Fibroblast of pulmonary artery (primary cell): Measurements from ENCODE around the gene HAP1.
A peak's percentile ranks its signal among the peaks of the same experiment; 100 is the strongest.
"Not testable (repeated sequence)": the region's sequence is repeated elsewhere in the genome, so short reads cannot be mapped to it uniquely, and the experiment has no call there.

Experiments
- DNase-seq: peaks from one replicate; pipeline ENCODE4 v3.0.0-alpha.2; 2010; ENCODE audit warnings: low read depth
- H3K4me3 ChIP-seq: replicated peaks from 2 replicates; pipeline ENCODE4 v1.5.1; 2011; ENCODE audit warnings: low read depth, mild to moderate bottlenecking, control low read depth, low read length, moderate library complexity
- TF ChIP-seq, protein P1 (sequence below): IDR thresholded peaks from 2 replicates; pipeline ENCODE4 v1.5.1; 2011; ENCODE audit warnings: mild to moderate bottlenecking, control low read depth, low read length, inconsistent platforms; ENCODE audit errors: missing control alignments

The HAP1 gene

GRCh38 chr17:41691031-41691777 lies 43.2 kb downstream of the HAP1 start:
- H3K4me3 ChIP-seq = peak overlapping the region; percentile 82
- TF ChIP-seq, protein P1, sequence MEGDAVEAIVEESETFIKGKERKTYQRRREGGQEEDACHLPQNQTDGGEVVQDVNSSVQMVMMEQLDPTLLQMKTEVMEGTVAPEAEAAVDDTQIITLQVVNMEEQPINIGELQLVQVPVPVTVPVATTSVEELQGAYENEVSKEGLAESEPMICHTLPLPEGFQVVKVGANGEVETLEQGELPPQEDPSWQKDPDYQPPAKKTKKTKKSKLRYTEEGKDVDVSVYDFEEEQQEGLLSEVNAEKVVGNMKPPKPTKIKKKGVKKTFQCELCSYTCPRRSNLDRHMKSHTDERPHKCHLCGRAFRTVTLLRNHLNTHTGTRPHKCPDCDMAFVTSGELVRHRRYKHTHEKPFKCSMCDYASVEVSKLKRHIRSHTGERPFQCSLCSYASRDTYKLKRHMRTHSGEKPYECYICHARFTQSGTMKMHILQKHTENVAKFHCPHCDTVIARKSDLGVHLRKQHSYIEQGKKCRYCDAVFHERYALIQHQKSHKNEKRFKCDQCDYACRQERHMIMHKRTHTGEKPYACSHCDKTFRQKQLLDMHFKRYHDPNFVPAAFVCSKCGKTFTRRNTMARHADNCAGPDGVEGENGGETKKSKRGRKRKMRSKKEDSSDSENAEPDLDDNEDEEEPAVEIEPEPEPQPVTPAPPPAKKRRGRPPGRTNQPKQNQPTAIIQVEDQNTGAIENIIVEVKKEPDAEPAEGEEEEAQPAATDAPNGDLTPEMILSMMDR = no peak
- DNase-seq = peak; percentile 16

DNA sequence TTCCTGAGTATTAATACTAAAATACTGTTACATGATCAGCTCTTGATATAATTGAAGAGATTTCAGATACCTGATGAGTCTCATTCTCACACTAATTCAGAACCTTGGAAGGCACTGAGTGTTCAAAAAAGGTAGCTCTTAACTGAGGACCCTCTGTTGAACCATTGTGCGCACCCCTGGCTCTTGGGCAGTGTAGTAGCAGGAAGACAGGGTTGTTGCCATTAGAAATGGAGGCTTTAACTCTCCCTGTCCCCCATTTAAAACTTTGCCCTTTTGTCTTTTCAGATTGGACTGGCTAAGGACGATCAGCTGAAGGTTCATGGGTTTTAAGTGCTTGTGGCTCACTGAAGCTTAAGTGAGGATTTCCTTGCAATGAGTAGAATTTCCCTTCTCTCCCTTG lies 43.9 kb downstream of the HAP1 start:
- TF ChIP-seq, protein P1 = no peak
- DNase-seq = no peak
- peak overlapping the region; percentile 82 for H3K4me3 ChIP-seq

- TF ChIP-seq, protein P1 = peak; percentile 67
- peak overlapping the region; percentile 82 for H3K4me3 ChIP-seq
- peak; percentile 79 for DNase-seq
Measured at GRCh38 chr17:41689497-41690299, 44.7 kb downstream of the HAP1 start.

DNA sequence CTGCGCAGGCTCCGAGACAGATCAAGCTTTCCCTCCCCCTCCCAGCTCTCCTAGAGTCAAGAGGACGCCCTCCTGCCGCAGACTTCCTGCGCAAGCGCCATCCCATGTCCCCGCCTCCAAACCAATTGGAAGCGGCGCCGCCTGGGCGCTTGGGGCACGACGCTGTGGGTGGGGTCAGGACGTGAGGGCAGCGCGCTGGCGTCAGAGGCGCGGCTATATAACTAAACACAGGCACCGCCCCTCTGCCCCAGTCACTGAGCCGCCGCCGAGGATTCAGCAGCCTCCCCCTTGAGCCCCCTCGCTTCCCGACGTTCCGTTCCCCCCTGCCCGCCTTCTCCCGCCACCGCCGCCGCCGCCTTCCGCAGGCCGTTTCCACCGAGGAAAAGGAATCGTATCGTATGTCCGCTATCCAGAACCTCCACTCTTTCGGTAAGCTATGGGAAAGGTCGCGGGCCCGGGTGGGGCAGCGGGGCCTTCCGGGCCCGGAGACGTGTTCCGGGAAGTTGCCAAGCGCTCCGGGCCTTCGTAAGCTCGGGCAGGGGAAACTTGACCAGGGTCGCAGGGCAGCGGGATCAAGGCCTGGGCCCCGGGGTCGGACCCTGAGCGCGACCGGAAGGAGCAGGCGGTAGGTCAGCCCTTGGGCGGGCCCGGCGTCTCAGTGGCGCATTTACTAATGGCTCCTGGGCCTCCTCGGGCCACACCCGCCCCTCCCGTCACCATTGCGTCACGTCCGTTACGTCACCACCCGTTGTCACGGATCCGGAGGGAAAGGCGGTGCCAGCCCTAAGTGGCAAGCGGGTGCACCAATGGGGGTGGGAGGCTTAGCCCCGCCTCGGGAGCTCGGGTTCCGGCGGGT lies 45.6 kb downstream of the HAP1 start, which contains the start of gene EIF1:
Gene EIF1 (plus strand): TSS at position 245 of the 856 bp plus-strand sequence. CDS start 154 bp downstream, at position 399.
- TF ChIP-seq, protein P1 = no peak
- peak; percentile 100 for DNase-seq
- H3K4me3 ChIP-seq = peak within 1 kb of the TSS; percentile 82

DNA sequence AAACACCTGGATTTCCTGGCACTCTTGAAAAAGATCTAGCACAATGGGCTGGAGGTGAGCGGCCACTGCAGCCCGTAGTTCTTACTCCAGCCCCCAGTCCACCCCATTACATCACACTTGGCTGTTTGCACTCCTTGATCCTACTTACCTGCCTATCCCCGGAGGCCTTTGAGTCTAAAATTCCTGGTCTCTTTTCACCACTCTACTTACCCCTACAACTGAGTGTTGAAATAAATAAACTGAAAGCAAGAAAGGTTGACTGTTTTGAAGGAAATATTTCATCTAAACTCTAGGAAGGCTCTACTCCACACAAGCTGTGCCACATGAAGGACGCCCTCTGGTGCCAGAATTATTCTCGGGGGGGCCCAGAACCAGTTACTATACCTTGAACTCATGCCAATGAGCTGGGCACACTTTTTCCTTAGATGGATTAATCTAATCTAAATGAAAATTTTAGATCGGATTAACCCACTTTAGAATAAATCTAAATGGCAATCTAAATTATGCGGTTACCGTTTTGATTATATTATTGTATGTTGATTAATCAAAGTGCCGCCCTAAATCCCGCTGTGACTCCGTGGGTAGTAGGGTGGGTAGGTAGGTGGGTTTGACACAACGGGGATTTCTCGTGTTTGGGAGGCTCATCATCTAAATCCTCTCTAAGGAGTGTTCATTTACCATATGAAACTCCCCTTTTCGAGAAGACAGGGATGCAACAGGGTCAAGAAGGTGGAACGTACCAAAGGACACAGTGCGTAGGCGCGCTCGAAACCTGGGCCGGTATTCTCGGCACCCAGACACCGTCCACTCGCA lies 46.4 kb downstream of the HAP1 start:
- TF ChIP-seq, protein P1 = peak; percentile 18
- peak; percentile 43 for DNase-seq

DNA sequence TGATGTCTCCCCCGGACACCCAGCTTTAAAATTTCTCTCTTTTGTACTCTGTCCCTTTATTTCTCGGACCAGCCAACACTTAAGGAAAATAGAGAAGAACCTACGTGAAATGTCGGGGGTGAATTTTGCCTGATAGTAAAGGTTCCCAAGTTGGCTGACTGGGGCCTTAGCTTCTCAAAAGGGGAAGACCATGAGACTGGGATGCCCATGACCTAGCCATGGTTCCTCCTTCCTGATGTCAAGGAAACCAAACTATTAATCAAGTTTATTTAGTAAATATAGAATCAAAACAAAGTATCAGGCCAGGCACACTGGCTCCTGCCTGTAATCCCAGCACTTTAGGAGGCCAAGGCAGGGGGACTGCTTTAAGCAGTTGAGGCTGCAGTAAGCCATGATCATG lies 48.2 kb downstream of the HAP1 start:
- DNase-seq = no peak
- TF ChIP-seq, protein P1 = no peak
- H3K4me3 ChIP-seq = no peak overlapping the region

More for the DNA sequence above, 46.4 kb downstream of the HAP1 start:
- peak overlapping the region; percentile 82 for H3K4me3 ChIP-seq

DNA sequence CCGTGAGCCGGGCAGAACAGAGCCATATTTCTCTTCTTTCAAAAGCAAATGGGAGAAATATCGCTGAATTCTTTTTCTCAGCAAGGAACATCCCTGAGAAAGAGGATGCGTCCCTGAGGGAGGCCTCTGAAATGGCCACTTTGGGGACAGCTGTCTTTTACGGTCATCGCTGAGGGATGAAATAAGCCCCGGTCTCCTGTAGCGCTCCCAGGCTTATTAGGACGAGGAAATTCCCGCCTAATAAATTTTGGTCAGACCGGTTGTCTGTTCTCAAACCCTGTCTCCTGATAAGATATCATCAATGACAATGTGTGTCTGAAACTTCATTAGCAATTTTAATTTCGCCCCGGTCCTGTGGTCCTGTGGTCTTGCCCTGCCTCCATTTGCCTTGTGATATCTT lies 48.7 kb downstream of the HAP1 start:
- DNase-seq, H3K4me3 ChIP-seq: not testable (repeated sequence)
